HG03039 (cell line): Measurements from ENCODE around the gene ACACA.

ENCODE experiments used
- ATAC-seq: cut with Tn5 transposase; IDR thresholded peaks from one replicate; pipeline ENCODE4 v1.9.1; 2021; ENCODE audit warnings: mild to moderate bottlenecking, moderate library complexity; ENCODE audit not compliant: unreplicated experiment

The ACACA gene

GRCh38 chr17:37109731-37110710 lies 296.6 kb downstream of the ACACA start:
- ATAC-seq: no peak

DNA sequence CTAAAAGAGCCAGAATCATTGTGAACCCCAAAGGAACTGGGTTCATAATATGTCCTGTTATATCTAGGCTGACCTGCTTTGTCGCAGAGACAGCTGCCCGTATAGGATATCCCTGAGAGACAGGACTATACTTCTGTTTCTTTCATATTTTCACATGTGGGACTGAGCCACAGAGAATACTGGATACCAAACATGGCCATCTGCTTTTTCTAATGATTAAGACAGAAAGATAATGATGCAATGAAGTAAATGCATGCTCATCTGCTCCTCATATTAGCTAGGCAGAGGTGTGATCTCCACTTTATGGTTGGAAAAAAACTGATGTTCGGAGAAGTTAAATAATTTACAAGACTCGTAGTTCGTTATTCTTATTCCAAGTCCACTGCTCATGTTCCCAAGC lies 297.5 kb downstream of the ACACA start:
- no peak for ATAC-seq

DNA sequence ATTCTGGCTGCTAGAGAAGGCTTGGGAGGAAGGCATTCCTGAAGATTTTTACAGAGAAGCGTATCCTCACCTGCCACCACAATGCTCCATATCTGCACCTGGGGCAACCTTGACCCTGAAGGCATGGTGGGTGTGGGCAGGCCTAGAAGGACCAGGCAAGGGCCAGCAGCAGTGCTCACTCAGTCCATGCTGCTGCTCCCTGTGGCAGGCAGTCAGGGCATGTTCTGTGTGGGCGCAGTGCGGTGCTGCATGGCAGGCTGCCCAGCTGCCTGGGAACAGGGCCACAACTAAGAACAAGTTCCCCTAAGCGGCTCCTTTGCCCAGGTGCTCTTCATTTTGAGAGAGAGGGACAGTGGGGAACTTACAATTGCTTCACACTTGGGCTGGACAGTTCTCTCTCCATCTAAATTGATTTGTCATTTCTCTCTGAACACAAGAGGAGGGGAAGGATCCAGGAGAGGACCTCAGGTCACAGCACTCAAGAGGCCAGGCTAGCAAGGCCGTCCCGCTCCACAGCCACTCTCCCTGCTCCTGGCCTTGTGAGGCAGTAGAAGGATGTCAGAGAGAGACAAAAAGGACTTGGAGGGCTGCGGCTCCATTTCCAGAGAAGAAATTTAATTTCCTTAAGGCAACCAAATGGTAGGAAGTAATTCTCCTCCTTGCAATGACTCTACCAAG lies 299.1 kb downstream of the ACACA start:
- no peak for ATAC-seq

DNA sequence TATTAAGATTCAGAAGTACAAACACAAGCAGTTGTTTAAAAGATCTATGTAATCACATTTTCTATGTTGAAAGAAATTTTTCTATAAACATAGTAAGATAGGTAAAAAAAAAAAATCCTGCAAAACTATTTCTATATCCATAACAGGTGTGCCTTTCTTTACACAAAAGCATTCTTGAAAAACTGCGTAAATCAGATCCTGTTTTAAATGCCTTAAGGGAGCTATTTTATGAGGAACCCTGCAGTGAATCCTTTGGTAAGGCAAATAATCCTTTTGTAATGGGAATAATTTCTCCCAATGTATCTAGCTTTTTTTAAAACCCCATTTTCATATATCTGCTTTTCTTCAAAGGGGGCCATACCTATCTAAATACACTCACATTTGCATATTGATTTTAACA lies 300.6 kb downstream of the ACACA start:
- ATAC-seq: no peak

DNA sequence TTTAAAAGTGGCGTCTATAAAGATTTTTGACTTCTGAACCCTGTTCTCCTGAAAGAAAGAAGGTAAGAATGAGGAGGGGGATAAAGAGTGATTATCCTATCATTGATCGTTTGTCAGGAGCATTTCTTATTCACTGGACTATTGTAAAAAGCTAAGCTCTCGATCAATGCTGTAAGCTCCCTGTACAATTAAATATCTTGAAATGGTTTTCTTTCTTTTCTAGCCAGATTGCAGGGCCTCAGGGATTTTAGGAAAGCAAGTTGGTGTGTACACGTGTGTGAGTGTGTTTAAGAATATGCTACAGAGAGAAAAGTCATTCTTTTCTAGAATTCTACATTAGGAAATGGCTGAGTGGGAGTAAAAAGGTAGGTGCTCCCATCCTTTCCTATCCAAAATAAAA lies 303.4 kb downstream of the ACACA start:
- no peak for ATAC-seq

DNA sequence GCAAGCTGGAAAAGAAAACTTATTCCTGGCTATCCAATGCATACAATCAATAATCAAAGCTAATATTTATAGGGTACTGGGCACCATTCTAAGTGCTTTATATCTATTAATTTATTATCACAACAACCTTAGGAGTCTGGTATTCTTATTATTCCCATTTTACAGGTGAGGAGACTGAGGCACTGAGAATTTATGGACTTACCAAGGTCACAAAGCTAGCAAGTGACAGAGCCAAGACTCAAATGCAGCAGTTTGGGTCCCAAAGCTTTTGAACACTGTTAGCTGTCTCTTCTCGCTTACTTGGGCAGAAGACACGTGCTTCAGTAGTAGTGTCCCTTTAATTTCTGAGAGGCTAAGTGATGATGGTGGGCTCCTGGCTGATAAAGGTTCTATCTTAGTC lies 305.3 kb downstream of the ACACA start:
- no peak for ATAC-seq

DNA sequence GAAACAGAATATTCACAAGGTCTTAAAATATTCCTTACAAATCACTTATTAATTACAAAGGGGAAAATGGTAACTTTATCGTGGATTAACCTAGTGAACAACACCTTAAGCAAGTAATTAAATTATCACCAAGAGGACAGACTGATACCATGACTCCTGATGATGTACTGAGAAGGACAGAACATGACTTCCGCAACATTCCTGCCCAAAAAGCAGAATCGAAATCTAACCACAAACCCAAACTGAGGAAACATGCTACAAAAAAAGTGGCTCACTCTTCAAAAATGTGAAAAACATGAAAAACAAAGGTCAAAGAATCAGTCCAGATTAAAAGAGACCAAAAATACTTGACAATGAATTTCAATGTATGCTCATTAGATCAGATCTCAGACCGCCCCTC lies 306.4 kb downstream of the ACACA start:
- no peak for ATAC-seq

GRCh38 chr17:37098910-37099664 lies 307.5 kb downstream of the ACACA start:
- no peak for ATAC-seq

DNA sequence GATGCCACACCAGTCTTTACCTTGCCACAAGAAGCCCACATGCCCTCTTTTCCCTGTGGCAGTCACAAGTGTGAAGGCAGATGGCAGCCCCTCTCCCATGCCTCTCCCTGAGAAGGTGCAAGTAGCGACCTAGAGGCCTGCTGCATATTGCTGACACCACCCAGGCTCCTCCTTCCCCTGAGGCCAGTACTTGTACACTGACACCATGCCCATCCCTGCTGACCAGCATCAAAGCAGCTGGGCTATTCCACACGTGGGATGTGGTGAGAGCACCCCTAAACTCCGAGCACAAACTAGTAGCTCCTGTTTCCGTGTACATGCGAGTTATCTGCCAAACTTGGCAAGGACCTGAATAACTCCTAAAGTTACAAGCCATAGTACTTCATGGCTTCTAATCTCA lies 308.5 kb downstream of the ACACA start:
- no peak for ATAC-seq

GRCh38 chr17:37097154-37097553 lies 309.5 kb downstream of the ACACA start:
- no peak for ATAC-seq

- no peak for ATAC-seq
Observed at GRCh38 chr17:37096071-37096470, 310.6 kb downstream of the ACACA start.

DNA sequence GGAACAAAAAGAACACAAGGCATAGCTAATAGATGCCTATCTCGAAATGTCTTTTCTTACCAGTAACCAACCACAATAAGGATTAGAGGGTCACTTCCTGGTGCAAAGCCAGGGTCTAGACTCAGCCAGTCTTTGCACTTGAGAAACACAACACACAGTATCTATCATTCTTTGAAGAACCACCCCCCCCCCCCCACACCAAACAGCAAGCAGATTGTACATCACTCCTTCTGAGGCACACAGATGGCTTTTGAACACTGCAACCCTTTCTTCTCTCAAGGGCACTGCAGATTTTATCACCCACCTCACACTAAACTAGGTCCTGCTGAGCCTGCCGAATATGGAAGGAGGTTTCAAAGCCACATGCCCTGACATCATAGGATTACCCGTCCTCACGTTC lies 312.2 kb downstream of the ACACA start:
- ATAC-seq: no peak

GRCh38 chr17:37092701-37093100 lies 313.9 kb downstream of the ACACA start:
- no peak for ATAC-seq

DNA sequence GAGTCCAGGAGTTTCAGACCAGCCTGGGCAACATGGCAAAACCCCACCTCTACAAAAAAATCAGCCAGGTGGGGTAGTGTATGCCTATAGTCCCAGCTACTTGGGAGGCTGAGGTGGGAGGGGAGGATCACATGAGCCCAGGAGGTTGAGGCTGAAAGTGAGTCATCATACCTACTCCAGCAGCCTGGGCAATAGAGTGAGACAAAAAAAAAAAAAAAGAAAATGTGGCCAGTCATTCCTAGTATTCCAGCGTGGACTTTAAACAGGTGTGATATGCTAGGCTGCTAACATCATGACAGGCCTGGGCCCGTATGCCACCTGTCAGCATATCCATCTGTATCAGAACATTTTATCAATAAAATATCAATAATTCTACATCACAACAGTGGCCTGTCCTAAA lies 314.6 kb downstream of the ACACA start:
- ATAC-seq: no peak

DNA sequence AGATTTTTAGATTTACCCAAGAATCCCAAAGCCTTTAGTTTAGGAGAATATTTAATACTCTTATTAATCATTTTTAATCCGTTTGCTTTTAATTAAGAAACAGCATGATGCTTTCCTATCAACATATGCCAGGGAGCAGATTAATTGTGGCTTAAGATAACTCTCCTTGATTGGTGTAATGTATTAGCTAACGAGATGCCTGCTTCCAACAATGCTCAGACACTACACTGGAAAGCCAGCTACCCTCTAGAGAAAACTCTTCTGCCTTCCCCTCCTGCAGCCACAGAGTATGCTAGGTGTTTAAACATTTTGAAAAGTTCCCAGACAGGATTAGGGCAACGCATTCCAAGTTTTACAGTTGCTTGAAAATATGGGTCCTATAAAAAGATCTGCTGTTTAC lies 315.7 kb downstream of the ACACA start:
- no peak for ATAC-seq

- ATAC-seq: no peak
Observed at GRCh38 chr17:37089956-37090355, 316.7 kb downstream of the ACACA start.

GRCh38 chr17:37088913-37089312 lies 317.7 kb downstream of the ACACA start:
- ATAC-seq: no peak

GRCh38 chr17:37088459-37088858 lies 318.2 kb downstream of the ACACA start:
- no peak for ATAC-seq

- ATAC-seq: no peak
Observed at GRCh38 chr17:37087683-37088082, 319.0 kb downstream of the ACACA start.

GRCh38 chr17:37086948-37087347 lies 319.7 kb downstream of the ACACA start:
- no peak for ATAC-seq

DNA sequence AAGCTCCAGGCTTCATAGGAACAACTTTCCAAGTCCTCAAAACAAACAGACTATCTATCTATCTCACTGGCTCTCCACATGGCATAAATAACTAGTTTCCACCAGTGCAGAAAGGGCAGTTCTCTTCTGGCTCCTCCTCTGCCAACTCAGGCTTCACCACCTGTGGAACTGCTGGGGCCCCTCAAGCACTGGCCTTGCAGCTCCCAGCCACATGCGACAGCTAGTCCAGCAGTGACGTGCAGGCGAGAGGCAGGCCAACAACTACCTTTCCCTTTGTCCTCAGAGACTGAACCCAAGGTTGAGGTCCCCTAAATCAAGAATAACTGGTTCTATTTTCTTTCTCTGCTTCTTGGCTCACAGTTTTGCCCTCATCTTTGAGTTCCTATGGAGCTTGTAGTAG lies 320.3 kb downstream of the ACACA start:
- ATAC-seq: no peak
